HepG2 (cell line): Measurements from ENCODE around the gene KLHL18.

Experiments
- NR3C1 ChIP-seq: sonication (generic); formaldehyde crosslinking; IDR thresholded peaks from 2 replicates; pipeline ENCODE4 v1.4.0; 2020; ENCODE audit warnings: missing genetic modification reagents
- POLR2A ChIP-seq, 2 experiments: IDR thresholded peaks; 2 replicates each; pipeline ENCODE4 v1.6.1; 2011; ENCODE audit warnings: low read depth in 2 of 2, low read length in 2 of 2, mild to moderate bottlenecking in 1 of 2, moderate library complexity in 1 of 2; ENCODE audit not compliant: insufficient read depth in 1 of 2
- POLR2AphosphoS5 ChIP-seq: IDR thresholded peaks from 2 replicates; pipeline ENCODE4 v1.6.1; 2012; ENCODE audit warnings: low read depth, low read length
- PREB ChIP-seq: sonication (generic); formaldehyde crosslinking; IDR thresholded peaks from 2 replicates; pipeline ENCODE4 v1.4.0; 2020; ENCODE audit warnings: missing genetic modification reagents
- ZMYM4 ChIP-seq: sonication (generic); formaldehyde crosslinking; IDR thresholded peaks from 2 replicates; pipeline ENCODE4 v1.8.1; 2023; ENCODE audit warnings: mild to moderate bottlenecking, missing genetic modification reagents
- ZNF556 ChIP-seq: sonication (generic); formaldehyde crosslinking; IDR thresholded peaks from 2 replicates; pipeline ENCODE4 v1.4.0; 2020; ENCODE audit warnings: mild to moderate bottlenecking, missing genetic modification reagents, borderline replicate concordance
- ZNF605 ChIP-seq: sonication (generic); formaldehyde crosslinking; IDR thresholded peaks from 2 replicates; pipeline ENCODE4 v1.8.0; 2022; ENCODE audit warnings: mild to moderate bottlenecking, missing genetic modification reagents
- TF ChIP-seq, protein P1 (sequence below): sonication (generic); formaldehyde crosslinking; IDR thresholded peaks from 2 replicates; pipeline ENCODE4 v1.4.0; 2020; ENCODE audit warnings: missing genetic modification reagents

- TF ChIP-seq, protein P1, sequence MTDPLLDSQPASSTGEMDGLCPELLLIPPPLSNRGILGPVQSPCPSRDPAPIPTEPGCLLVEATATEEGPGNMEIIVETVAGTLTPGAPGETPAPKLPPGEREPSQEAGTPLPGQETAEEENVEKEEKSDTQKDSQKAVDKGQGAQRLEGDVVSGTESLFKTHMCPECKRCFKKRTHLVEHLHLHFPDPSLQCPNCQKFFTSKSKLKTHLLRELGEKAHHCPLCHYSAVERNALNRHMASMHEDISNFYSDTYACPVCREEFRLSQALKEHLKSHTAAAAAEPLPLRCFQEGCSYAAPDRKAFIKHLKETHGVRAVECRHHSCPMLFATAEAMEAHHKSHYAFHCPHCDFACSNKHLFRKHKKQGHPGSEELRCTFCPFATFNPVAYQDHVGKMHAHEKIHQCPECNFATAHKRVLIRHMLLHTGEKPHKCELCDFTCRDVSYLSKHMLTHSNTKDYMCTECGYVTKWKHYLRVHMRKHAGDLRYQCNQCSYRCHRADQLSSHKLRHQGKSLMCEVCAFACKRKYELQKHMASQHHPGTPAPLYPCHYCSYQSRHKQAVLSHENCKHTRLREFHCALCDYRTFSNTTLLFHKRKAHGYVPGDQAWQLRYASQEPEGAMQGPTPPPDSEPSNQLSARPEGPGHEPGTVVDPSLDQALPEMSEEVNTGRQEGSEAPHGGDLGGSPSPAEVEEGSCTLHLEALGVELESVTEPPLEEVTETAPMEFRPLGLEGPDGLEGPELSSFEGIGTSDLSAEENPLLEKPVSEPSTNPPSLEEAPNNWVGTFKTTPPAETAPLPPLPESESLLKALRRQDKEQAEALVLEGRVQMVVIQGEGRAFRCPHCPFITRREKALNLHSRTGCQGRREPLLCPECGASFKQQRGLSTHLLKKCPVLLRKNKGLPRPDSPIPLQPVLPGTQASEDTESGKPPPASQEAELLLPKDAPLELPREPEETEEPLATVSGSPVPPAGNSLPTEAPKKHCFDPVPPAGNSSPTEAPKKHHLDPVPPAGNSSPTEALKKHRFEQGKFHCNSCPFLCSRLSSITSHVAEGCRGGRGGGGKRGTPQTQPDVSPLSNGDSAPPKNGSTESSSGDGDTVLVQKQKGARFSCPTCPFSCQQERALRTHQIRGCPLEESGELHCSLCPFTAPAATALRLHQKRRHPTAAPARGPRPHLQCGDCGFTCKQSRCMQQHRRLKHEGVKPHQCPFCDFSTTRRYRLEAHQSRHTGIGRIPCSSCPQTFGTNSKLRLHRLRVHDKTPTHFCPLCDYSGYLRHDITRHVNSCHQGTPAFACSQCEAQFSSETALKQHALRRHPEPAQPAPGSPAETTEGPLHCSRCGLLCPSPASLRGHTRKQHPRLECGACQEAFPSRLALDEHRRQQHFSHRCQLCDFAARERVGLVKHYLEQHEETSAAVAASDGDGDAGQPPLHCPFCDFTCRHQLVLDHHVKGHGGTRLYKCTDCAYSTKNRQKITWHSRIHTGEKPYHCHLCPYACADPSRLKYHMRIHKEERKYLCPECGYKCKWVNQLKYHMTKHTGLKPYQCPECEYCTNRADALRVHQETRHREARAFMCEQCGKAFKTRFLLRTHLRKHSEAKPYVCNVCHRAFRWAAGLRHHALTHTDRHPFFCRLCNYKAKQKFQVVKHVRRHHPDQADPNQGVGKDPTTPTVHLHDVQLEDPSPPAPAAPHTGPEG (CRISPR knock-in tag), result no peak
- TF ChIP-seq ZMYM4 (CRISPR knock-in tag) (no peak), ZNF605 (CRISPR knock-in tag) (no peak), POLR2A (IDR thresholded peaks at IDR 0.05; ENCODE audit: insufficient read depth in 1 of 2, low read depth in 2 of 2, low read length in 2 of 2) (no peak), NR3C1 (no peak), POLR2AphosphoS5 (no peak), ZNF556 (no peak), PREB (CRISPR knock-in tag) (no peak)
These were observed 8.1 kb upstream of the KLHL18 start for GRCh38 chr3:47274652-47275051.
